HUES64 (cell line): ENCODE results near the gene WSB2.

Source experiments
- H3K27ac ChIP-seq: 2 replicates; pipeline ENCODE4 v1.7.0; 2013; ENCODE audit warnings: low read depth, low read length, inconsistent platforms
- H3K27me3 ChIP-seq: 2 replicates; pipeline ENCODE4 v1.6.1; 2013; ENCODE audit warnings: mild to moderate bottlenecking, low read length; ENCODE audit not compliant: insufficient read depth
- H3K36me3 ChIP-seq: 2 replicates; pipeline ENCODE4 v1.6.1; 2013; ENCODE audit warnings: mild to moderate bottlenecking, low read length; ENCODE audit not compliant: insufficient read depth
- H3K4me1 ChIP-seq: 2 replicates; pipeline ENCODE4 v1.6.1; 2013; ENCODE audit warnings: mild to moderate bottlenecking, low read length, moderate library complexity; ENCODE audit not compliant: insufficient read depth
- H3K4me3 ChIP-seq: 2 replicates; pipeline ENCODE4 v1.5.1; 2013; ENCODE audit warnings: mild to moderate bottlenecking, low read length, moderate library complexity
- H3K9ac ChIP-seq: 2 replicates; pipeline ENCODE4 v1.6.1; 2013; ENCODE audit warnings: mild to moderate bottlenecking, low read depth, low read length
- H3K9me3 ChIP-seq: 2 replicates; pipeline ENCODE4 v1.6.1; 2013; ENCODE audit warnings: low read depth, low read length; ENCODE audit not compliant: insufficient read depth
- WGBS: fragments of 150-250, 120-280 bp; methylation state at CpG from one replicate; pipeline ENCODE4 v1.1.7; 2013; ENCODE audit warnings: missing lambda C conversion rate; 5-methylcytosine and 5-hydroxymethylcytosine counted together

WSB2 gene

DNA sequence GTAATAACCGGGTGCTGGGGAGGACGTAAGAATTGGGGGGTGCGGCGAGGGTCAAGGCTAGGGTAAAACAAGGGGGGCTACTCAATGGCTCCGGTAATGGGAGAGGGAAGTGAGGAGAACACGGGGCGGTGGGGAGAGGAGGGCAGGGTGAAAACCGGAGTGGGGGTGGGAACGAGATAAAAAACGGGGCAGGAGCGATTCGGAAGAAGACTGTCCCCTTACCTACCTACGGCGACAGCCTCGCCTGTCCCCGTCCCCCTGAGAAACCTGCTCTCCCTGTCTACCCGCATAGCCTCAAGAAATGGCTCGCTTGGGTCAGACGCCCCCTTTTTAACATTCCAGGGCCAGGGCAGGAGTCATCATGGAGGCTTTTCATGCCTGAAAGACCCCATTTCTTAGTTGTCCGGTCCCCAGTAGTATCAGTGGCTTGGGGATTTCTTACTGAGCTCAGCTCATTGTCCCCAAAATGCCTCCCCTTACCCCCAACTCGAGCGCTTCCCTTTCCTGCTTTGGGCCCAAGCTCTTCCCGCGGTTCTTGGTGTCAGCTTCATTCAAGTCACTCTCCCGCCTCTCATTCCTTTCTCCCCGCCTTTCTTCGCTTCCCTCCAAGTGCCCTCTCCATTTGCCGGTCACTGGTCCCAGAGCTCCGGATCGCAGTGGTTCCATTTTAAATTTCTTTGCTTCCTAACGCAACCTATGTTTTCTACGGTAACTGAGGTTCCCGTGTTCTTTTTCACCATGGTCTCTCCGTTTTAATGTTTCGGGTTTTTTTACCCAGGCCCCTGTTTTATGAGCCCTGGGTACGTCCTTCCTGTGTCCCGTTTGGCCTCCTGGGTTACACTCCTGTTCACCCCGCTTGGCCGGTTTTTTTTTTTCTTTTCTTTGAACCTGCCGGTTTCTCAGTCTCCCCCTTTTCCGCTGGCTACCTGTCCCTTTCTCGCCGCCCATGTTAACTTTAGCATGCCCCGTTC lies 1.2 kb upstream of the WSB2 start:
- peak overlapping the region; percentile 92 for H3K9ac ChIP-seq
- under 1% methylated on average over 44 of the region's 44 CpGs for WGBS
- no peaks in the 10 kb centered on the region for H3K27me3 ChIP-seq
- peaks cover 16% of the 10 kb centered on the region; the same call in 1 of the 2 replicates for H3K36me3 ChIP-seq
- no peaks in the 10 kb centered on the region for H3K9me3 ChIP-seq
- peak overlapping the region; percentile 93 for H3K27ac ChIP-seq
- peaks cover 22% of the 10 kb centered on the region for H3K4me1 ChIP-seq
- H3K4me3 ChIP-seq: peak overlapping the region; percentile 73

DNA sequence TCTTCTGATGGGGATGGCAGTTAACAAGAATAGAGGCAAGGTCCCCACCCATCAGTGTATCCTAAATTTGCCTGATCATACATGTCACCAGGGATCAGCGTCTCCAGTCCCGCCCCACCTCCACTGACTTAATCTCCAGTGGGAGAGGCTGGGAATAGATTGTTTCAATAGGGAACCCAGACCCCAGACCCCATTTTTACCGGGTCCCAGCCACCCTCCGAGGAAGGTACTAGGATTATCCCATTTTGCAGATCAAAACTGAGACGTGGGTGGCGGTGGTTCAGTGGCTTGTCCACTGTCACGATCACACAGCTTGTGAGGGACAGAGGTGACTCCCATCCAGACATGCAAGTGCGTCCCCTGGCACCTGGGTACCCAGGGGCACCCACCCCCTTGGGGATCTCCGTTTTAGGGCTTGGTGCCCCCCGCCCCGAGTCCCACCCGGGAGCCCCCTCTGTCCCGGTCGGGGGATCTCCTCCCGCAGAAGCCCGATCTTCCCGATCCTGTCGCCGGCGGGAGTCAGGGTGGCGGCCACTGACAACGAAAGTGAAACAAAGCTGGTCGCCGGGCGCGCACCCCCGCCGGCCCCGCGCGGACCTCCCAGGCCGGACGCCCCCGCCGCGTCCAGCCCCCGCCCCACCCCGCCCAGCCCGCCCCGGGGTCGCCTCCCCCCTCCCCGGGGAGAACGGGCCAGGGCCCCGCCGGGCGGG lies 523 bp downstream of the WSB2 start:
- Histone ChIP-seq H3K27me3 (no peaks in the 10 kb centered on the region), H3K9me3 (no peaks in the 10 kb centered on the region), H3K36me3 (no peaks in the 10 kb centered on the region; the same call in 1 of the 2 replicates), H3K27ac (peak overlapping the region; percentile 59), H3K9ac (peak overlapping the region; percentile 66), H3K4me3 (peak overlapping the region; percentile 73), H3K4me1 (peaks cover 22% of the 10 kb centered on the region)
- under 1% methylated on average over 39 of the region's 46 CpGs for WGBS

DNA sequence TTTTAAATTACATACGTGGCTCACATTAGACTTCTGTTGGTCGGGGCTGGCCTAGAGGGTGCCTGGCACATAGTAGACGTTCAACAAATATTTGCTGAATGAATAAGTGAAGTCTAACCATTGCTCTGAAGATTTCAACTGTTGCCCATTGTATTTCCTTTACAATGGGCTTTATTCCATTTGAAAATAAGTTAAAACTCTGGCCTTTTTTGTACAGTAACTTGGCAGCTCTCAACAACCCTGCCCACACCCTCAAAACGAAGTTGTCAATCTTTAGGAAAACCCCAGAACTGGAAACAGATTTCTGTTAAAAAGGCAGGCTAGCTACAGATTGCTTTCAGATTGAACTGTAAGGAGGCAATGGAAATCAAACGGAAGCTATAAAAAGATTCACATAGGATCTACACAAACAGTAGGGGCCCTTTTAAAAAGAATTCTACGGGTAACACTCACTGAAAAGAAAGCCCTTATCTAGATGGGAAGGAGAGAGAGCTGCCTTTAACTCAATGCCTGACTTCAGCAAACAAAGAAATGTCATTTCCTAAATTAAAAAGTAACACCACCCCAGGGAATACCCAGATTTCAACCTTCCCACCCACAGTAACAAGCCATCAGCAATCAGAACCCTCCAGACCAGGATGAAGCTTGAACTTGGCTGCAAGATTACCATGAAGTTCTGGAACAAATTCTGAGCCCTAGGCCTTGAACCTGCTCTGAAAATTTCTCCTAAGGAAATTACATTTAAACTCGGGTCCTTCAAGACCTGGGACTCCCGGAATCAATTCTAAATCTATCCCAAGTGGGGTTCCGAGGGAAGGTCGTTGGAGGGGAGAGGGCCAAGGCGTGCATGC lies 1.4 kb downstream of the WSB2 start:
- H3K4me1 ChIP-seq: peaks cover 18% of the 10 kb centered on the region
- H3K36me3 ChIP-seq: no peaks in the 10 kb centered on the region
- peak overlapping the region; percentile 66; the same call in 1 of the 2 replicates for H3K9ac ChIP-seq
- peak overlapping the region; percentile 59 for H3K27ac ChIP-seq
- no peaks in the 10 kb centered on the region for H3K27me3 ChIP-seq
- 33% methylated on average over 9 of the region's 11 CpGs for WGBS
- peak overlapping the region; percentile 73 for H3K4me3 ChIP-seq
- H3K9me3 ChIP-seq: no peaks in the 10 kb centered on the region

DNA sequence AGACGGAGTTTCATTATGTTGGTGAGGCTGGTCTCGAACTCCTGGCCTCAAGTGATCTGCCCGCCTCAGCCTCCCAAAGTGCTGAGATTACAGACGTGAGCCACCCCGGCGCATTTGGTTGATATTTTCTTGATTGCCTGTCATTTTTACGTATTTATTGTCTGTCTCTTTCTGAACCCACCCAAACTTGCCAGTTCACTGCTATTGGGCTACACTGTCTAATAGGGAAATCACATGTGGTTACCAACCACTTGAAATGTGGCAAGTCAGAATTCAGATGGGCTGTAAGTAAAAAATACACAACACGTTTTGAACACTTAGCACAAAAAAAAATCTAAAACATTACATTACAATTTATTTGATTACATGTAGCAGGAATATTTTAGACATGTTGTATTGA lies 2.1 kb downstream of the WSB2 start:
- H3K4me1 ChIP-seq: peaks cover 11% of the 10 kb centered on the region
- no peaks in the 10 kb centered on the region for H3K9me3 ChIP-seq
- no peak overlapping the region for H3K4me3 ChIP-seq
- H3K27me3 ChIP-seq: no peaks in the 10 kb centered on the region
- no peak overlapping the region for H3K27ac ChIP-seq
- H3K9ac ChIP-seq: no peak overlapping the region
- 94% methylated on average over 8 of the region's 8 CpGs for WGBS
- no peaks in the 10 kb centered on the region for H3K36me3 ChIP-seq

DNA sequence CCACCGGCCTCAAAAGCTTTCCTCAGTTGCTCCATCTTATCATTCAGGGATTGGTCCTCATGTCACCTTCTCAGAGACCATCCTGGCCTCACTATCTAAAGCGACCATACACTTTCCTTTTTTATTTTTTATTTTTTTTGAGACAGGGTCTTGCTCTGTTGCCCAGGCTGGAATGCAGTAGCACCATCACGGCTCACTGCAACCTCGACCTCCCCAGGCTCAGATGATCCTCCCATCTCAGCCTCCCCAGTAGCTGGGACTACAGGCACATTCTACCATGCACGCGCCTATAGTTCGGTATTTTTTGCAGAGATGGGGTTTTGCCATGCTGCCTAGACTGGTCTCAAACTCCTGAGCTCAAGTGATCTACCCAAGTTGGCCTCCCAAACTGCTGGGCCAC lies 2.8 kb downstream of the WSB2 start:
- no peaks in the 10 kb centered on the region for H3K9me3 ChIP-seq
- peaks cover 13% of the 10 kb centered on the region; the same call in 1 of the 2 replicates for H3K4me1 ChIP-seq
- no peaks in the 10 kb centered on the region for H3K27me3 ChIP-seq
- 91% methylated on average over 7 of the region's 7 CpGs for WGBS
- no peak overlapping the region for H3K9ac ChIP-seq
- no peak overlapping the region for H3K4me3 ChIP-seq
- no peak overlapping the region for H3K27ac ChIP-seq
- no peaks in the 10 kb centered on the region for H3K36me3 ChIP-seq

DNA sequence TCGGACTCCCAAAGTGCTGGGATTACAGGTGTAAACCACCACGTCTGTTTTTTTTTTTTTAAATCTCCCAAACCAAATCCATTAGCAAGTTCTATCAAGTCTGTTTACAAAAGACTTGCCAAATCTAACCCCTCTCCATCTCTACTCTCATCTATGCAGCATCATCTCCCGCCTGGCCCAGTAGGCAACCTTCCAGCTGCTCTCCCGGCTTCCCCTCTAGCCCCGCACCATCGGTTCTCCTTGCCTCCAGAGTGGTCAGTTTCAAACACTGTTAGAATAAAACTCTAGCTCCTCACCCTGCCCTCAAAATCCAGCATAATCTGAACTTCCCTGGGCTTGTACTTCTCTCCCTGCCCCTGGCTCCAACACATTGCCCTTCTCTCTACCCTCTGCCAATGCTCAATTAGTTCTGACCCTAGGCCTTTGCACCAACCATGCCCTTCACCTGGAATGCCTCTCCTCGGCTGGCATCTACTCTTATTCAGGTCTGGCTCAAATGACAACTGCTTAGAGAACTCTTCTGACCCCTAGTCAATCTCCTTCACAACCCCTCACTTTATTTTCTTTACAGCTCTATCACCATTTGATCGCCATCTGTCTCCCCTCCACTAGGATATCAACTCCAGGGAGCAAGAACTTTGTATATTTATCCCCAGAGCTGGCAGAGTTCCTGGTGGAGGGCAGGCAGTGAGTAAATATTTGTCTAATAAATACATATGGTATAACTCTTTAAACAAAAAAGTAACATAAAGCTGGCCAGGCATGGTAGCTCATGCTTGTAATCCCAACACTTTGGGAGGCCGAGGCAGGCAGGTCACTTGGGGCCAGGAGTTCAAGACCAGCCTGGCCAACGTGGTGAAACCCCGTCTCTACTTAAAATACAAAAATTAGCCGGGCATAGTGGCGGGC lies 4.9 kb downstream of the WSB2 start:
- H3K4me3 ChIP-seq: no peak overlapping the region
- no peaks in the 10 kb centered on the region for H3K27me3 ChIP-seq
- peaks cover 16% of the 10 kb centered on the region; the same call in 1 of the 2 replicates for H3K4me1 ChIP-seq
- WGBS: 91% methylated on average over 13 of the region's 13 CpGs
- peaks cover 14% of the 10 kb centered on the region for H3K36me3 ChIP-seq
- no peak overlapping the region for H3K9ac ChIP-seq
- no peaks in the 10 kb centered on the region for H3K9me3 ChIP-seq
- H3K27ac ChIP-seq: no peak overlapping the region

DNA sequence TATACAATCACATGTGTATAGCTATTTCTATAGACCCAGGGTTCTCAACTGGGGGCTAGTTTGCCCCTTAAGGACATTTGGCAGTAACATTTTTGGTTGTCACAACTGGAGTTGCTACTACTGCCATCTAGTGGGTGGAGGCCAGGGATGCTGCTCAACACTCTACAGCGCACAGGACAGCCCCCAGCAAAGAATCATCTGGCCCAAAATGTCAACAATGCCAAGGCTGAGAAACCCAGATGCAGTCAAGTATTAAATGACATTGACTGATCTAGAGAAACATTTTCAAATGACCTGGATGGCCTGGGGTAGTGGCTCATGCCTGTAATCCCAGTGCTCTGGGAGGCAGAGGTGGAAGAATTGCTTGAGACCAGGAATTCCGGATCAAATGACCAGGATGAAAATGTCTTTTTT lies 5.8 kb downstream of the WSB2 start:
- 82% methylated on average over 2 of the region's 2 CpGs for WGBS
- Histone ChIP-seq H3K9me3 (no peaks in the 10 kb centered on the region), H3K4me3 (no peak overlapping the region), H3K27ac (no peak overlapping the region), H3K36me3 (peaks cover 24% of the 10 kb centered on the region), H3K4me1 (peaks cover 16% of the 10 kb centered on the region; the same call in 1 of the 2 replicates), H3K27me3 (no peaks in the 10 kb centered on the region), H3K9ac (no peak overlapping the region)

DNA sequence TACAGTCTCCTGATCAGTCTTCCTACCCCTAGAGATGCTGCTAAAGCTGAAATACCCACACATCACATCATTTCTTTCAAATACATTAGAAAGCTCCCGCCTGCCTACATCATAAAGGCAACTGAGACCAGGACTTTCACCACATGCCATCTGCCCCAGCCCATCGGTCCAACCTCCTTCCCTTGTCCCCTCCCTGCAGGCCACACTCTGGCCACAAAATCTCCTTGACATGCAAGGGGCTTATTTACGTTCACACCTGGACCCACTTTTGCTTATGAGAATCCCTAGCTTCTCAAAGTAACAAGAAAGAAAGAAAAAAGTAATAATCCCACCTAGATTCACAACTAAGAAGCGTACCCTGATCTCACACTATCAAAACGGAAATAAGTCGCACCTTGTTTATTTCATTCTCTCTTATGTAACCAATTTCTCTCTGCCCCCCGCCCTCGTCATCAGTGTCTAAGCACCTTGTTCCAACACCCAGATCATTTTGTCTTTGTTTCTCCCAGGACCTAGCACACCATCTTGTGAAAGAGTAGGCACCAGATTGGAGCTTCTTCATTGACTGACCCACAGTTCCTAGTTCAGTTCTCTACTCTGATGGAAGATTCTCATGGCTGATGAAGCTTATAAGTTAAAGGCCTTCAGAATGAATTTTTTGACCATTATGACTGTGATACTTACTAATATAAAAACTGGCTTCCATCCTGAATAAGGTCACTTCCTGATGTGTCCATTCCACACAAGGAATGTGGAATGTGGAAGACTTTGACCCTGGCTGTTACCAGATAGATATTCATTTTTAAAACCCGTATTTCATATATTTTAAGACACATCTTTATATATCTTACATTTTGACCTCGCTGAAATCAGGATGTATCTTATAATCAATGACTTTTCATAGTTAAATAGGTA lies 7.7 kb downstream of the WSB2 start:
- Histone ChIP-seq H3K27ac (no peak overlapping the region), H3K4me3 (no peak overlapping the region), H3K9me3 (no peaks in the 10 kb centered on the region), H3K9ac (no peak overlapping the region), H3K27me3 (no peaks in the 10 kb centered on the region), H3K4me1 (peaks cover 10% of the 10 kb centered on the region; the same call in 1 of the 2 replicates), H3K36me3 (peaks cover 41% of the 10 kb centered on the region)
- 94% methylated on average over 8 of the region's 10 CpGs for WGBS

DNA sequence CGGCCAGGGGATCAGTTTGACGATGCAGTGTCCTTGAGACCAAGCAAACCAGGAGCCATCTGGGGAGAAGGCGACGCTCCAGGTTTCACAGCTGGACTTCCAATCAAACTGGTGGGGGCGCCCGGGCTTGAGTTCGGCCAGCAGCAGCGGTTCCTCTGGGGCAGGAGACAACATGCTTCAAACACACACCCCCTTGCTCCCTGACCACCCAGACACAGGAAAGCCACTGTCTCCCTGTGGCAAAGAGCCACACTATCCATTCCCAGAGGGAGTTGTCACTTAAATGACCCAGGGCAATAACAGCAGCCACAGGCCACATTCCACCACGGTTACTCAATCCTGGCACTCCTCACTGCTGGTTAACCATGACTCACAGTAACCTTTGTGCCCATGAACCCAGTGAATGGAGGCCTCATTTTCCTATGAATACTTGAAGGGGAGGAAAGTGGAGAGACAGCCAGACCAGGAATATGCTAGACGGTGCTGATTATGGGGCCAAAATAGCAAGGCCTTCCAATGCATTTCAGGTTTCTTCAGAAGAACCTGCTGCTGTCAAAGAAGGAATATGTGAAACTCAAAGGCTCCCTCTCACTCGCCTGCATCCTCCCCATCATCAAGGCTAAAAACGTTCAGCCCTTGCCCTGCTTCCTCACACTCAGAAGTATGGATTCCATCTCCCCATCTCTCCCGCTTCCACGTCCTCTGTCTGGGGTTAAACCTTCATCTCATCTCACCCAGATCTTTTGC lies 8.5 kb downstream of the WSB2 start:
- H3K27me3 ChIP-seq: no peaks in the 10 kb centered on the region
- no peak overlapping the region for H3K27ac ChIP-seq
- H3K4me1 ChIP-seq: peaks cover 10% of the 10 kb centered on the region; the same call in 1 of the 2 replicates
- H3K36me3 ChIP-seq: peaks cover 49% of the 10 kb centered on the region
- H3K9ac ChIP-seq: no peak overlapping the region
- H3K9me3 ChIP-seq: no peaks in the 10 kb centered on the region
- no peak overlapping the region for H3K4me3 ChIP-seq
- 83% methylated on average over 14 of the region's 14 CpGs for WGBS
